GM19467 (cell line): ENCODE results near the gene MARCHF4.
"Not testable (repeated sequence)": the region's sequence is repeated elsewhere in the genome, so short reads cannot be mapped to it uniquely, and the experiment has no call there.

Experiments used
- ATAC-seq: cut with Tn5 transposase; IDR thresholded peaks from one replicate; pipeline ENCODE4 v1.9.1; 2021; ENCODE audit warnings: mild to moderate bottlenecking, moderate library complexity; ENCODE audit not compliant: unreplicated experiment

The MARCHF4 gene

GRCh38 chr2:216392945-216393840, 20.9 kb upstream of the MARCHF4 start:
- ATAC-seq, result no peak

GRCh38 chr2:216392018-216392562, 19.8 kb upstream of the MARCHF4 start:
- no peak for ATAC-seq

GRCh38 chr2:216391401-216391800, 19.1 kb upstream of the MARCHF4 start:
- ATAC-seq, result no peak

- ATAC-seq, result no peak
Measured at GRCh38 chr2:216389570-216389969, 17.3 kb upstream of the MARCHF4 start.

GRCh38 chr2:216388046-216388884, 16.0 kb upstream of the MARCHF4 start:
- ATAC-seq, result peak; percentile 59

- ATAC-seq, result no peak
Measured at GRCh38 chr2:216387262-216387661, 15.0 kb upstream of the MARCHF4 start.

- no peak for ATAC-seq
Measured at GRCh38 chr2:216385478-216385877, 13.2 kb upstream of the MARCHF4 start.

- ATAC-seq, result not testable (repeated sequence)
Measured at GRCh38 chr2:216384409-216384808, 12.1 kb upstream of the MARCHF4 start.

- ATAC-seq, result no peak
Measured at GRCh38 chr2:216379977-216380376, 7.7 kb upstream of the MARCHF4 start.

GRCh38 chr2:216375286-216375685, 3.0 kb upstream of the MARCHF4 start:
- no peak for ATAC-seq

GRCh38 chr2:216373896-216374295, 1.6 kb upstream of the MARCHF4 start:
- no peak for ATAC-seq

- no peak for ATAC-seq
Measured at GRCh38 chr2:216372761-216373291, 543 bp upstream of the MARCHF4 start.

GRCh38 chr2:216370961-216371712, 1.1 kb downstream of the MARCHF4 start:
- ATAC-seq, result no peak

- no peak for ATAC-seq
Measured at GRCh38 chr2:216369821-216370220, 2.5 kb downstream of the MARCHF4 start.

- no peak for ATAC-seq
Measured at GRCh38 chr2:216366777-216367471, 5.4 kb downstream of the MARCHF4 start.

- ATAC-seq, result no peak
Measured at GRCh38 chr2:216365518-216365917, 6.8 kb downstream of the MARCHF4 start.

- ATAC-seq, result no peak
Measured at GRCh38 chr2:216363221-216363620, 9.1 kb downstream of the MARCHF4 start.

GRCh38 chr2:216362730-216363129, 9.6 kb downstream of the MARCHF4 start:
- ATAC-seq, result no peak

GRCh38 chr2:216355711-216356110, 16.6 kb downstream of the MARCHF4 start:
- no peak for ATAC-seq

- no peak for ATAC-seq
Measured at GRCh38 chr2:216354306-216354705, 18.0 kb downstream of the MARCHF4 start.
